HG02970 (cell line): Measurements from ENCODE around the gene TCF7.

ENCODE experiments used
- ATAC-seq: cut with Tn5 transposase; IDR thresholded peaks from one replicate; pipeline ENCODE4 v1.9.1; 2021; ENCODE audit warnings: mild to moderate bottlenecking, moderate library complexity, moderate number of reproducible peaks; ENCODE audit not compliant: unreplicated experiment, low FRiP score

TCF7 gene

DNA sequence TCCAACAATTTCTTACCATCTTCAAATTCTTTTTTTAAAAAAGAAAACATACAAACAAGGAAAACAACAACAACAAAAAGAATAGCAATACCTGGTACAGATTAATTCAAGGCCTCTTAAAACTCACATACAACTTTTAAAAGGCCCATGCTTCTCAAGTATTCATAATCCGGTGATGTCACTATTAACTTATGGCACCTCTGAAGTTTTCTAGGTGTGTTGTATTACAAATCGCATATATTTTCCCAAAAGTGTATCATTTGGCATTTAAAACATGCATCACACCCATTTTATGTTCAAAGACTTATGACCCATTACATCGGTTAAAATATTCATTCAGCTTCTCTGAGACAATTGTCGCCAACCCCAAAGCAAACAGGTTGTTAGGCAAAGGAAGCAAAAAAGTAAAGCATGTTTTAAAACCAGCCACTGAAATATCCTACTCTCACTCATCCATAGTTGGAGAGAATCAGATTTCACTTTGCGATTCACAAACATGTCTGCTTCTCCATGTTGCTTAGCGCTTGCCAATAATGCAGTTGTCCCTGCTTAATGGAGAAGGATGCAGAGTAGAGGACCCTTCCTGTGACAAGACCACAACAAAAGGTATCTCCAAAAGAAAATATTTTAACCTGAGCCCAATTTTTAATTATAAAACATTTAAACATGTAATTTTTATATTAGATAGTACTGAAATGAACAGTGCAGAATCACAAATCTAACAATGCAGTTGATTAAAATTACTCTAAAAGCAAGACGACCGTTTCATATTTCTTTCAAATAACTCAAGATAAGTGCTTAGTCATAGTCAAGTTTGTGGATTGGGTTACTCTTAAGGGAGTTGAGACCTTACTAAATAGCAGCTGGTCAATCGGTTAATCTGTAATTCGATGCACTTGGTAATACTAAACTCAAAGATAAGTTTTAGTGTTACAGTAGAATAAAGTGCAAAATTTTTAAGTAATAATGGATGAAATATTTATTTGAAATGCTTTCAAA, 60.7 kb downstream of the TCF7 start:
- ATAC-seq, result no peak

DNA sequence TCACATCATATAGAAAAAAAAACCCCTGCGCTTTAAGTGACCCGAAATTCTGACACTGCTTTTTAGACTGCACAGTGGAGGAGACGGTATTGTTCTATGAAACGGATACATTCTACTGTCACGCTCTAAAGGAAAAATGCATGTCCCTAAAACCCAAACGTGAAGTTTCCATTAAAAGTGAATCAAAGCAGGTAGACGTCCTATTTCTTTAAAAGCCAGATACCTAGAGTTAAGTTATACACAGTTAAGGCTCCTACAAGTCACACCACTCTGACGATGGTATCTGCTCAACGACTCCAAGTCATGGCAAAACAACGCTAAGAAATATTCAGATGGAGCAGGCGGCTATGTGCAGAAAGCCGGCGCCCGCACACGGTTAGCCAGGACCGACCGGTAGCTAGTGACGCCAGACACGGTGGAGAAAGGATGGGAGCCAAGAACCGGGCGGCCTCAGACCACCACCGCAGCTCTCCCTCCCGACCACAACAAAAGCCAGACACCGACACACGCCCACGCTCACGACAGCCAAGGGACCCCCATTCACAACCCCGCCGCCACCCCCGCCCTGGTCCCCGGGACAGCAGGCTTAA, 61.5 kb downstream of the TCF7 start:
- no peak for ATAC-seq

DNA sequence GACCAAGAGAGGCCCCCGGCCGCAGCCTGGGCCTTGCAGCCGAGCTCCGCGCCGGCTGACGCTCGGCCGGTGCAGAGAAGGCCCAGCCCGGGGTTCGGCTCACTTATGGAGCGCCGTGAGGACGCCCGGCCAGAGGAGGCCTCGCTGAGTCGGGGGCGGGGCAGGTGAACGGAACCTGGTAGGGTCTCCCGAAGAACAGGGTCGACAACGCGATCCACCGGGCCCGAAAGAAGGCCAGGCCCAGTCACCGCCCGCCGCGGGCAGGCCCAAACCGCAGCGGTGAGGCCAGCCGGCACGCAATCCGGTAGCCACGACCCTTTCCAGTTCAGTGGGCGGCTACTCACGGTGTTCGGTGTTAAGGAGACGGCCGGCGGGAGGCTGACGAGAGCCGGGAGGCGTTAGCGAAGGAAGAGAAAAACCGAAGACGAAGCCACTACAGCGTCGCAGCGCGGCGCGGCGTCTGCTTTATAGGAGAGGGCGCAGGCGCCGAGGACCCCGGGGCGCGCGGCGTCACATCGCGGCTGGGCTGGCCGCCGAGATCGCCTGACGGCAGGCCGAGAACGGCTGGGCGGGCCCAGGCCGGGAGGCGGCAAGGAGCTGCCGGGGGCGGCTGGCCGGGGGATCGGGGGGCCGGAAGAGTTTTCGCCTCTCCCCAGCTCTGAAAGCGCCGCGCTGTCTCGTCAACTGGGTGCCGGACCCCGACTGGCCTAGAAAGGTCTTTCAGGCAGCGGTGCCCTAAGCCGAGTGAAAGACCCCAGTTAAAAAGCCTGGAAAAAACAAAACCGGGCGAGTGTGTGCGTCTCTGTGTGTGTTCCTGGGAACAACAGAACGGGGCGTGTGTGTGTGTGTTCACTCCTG, 62.3 kb downstream of the TCF7 start, which contains the start of gene SKP1:
TSS of gene SKP1 (minus strand) at position 440 of the 858 bp plus-strand sequence. CDS start 2,928 bp downstream, outside the sequence.
- peak; percentile 77 for ATAC-seq

DNA sequence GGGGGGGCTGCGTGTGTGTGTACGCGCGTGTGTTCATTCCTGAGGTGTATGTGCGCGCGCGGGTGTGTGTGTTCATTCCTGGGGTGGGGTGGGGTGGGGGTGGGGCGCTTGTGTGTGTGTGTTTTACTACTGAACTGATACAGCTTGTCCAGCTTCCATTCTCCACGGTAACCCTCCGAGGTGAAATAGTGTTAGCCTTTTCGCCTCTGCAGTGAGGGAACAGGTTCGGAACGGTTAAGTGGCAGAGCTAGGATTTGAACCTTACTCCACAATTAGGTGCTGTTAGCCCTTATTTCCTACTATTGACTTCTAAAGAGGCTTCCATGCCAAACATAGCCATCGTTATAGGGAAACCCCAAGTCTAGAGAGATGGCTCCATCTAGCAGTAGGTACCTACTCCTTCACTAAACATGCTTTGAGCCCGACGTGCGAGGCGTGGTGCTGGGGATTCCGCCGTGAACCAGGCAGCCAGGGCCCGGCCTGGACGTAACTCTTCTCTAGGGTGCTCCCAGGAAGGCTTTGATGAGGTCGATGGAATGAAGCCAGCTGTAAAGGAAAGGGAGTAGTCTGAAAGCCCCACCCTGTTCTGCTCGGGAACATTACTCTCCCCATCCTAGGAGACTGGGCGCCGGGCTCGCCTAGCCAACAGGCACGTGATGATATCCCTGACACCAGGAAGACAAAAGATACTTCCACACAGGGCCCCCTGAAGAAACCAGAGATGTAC, 63.1 kb downstream of the TCF7 start:
- ATAC-seq, result peak; percentile 5

DNA sequence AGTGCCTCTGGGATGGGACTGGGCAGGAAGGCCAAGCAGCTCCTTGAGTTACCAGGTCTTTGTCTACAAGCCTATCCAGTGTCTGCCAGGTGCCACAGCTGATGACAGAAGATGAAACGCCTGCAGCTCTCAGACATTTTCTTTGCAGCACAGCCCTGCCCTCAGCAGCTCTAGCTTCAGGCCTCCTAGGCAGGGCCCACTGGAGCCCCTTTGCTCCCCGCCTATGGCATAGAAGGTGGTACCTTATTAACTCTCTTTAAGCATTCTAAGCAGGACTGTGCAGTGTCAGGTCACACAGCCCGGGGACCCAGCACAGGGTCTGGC, 63.6 kb downstream of the TCF7 start:
- ATAC-seq, result no peak

DNA sequence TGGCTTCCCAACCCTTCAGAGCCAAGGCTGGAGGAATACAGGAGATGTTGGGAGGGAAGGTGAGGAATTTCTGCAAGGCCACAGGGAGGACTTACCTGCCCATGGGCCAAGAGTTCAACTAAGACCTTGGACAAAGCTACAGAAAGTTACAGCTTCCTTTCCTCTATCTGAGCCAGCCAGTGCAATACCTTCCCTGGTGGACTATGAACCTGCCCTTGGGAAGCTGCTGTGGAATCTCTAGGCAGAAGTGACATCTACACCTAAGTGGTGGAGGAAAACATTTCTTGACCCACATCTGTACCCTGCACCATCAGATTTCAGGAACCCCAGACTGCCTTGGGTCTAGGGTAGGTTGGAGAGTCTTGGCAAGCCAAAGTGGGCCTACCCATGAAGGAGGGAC, 69.0 kb downstream of the TCF7 start:
- ATAC-seq, result no peak

DNA sequence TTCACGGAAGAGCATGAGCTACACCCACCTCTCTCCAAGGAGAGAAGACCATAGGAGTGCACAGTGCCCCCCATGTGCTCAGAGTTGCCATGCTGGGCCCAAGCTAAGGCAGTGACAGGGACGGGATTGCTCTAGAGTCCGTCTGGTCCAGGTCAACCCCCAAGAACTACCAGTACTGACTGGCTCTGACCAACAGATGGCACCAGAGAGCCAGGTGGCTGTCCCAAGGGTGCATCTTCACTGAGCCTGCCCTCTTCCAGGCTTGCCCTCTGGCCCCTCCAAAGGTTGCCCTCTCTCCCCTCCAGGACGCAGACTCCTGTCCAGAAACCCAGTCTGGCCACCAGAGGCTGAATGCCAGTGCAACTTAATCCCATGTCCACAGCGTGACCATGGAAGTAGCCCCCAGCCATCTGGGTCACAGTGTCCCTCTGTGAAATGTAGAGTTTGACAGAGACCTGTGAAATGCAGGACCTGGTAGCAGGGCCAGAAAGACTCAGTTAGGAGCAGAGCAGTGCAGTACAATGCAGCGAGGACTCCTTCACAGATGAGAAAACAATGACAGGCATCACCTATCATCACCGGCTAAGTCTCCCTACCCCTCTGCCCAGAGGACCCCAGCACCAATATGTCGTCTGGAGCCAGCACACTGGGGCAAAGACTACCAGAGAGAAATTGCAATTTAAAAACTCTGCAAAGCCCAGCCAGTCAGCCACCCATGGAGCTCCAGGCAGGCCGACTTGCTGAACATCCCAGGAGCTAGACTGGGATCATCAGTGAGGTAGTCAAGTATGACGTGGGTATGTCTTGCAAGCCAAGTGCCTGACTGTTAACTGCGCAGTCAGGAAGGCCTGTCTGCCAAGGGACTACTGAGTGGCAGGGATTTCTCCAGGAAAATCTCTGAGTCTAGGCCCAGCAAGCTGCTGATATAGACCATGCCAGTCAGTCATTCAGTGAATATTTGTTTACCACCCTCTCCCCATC, 70.0 kb downstream of the TCF7 start:
- ATAC-seq, result no peak

DNA sequence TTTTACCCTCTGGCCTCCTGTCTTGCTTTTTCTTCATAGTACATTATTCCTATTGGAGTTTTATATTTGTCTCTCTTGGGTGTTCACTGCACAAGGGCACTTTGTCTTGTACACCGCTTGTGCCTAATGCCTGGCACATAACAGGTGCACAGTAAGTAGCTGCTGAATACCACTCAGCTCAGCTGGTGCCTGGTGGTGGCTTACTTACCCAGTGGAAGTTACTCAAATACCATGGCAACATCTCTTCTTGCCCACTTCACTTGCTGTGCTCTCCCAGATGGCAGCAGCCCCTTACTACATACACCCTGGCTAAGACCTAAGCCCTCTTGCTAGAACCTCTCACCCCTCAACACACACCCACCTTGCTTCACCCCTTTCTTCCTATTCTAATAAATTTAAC, 73.6 kb downstream of the TCF7 start:
- no peak for ATAC-seq

DNA sequence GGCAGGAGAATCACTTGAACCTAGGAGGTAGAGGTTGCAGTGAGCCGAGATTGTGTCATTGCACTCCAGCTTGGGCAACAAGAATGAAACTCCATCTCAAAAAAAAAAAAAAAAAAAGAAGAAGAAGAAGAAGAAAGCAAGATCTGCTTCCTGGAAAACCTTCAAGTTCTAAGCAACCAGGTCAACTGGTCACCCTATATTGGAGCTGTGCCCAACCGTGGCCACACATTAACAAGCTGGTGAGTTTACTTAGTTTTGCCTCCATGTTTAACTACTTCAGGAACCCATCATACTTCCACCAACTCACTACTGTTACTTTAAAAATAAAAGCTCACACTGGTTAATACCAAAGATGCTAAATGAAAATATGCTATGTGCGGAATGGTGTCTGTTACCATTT, 74.5 kb downstream of the TCF7 start:
- no peak for ATAC-seq

DNA sequence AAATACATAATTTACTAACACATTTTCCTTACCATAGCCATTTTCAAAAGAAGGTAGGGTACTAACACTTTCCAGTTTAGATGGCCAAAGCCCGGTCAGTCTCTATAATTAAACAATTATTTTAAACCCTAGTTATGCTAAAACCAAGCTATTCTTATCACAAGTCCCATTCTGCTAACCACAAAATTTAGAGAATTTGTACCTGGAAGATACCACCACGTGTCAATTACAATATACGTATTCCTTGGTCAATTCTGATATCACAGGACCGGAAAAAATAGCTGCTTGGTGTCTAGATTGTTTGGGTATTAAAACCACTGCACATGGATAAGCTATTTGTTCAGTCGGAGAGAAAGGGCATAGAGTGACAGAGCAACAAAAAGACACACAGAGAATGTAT, 81.2 kb downstream of the TCF7 start:
- ATAC-seq, result no peak
